ENCODE results near the gene NCOA5. TPM values are rescaled to one million over a fixed set of nuclear protein-coding genes. Genes with fewer than 3 reads are reported as not detected.

The NCOA5 gene
- polyA plus RNA-seq, 1 donor (not counting 4 experiments of a cell fraction or from before 2014, with no cell fraction given), result 17.6 TPM

- H3K4me3 ChIP-seq (ENCODE audit: control insufficient read depth in 2 of 3, extremely low read depth in 1 of 3, insufficient read depth in 2 of 3, low read depth in 1 of 3, low read length in 3 of 3), result no peak overlapping the region
- no peak overlapping the region for H3K27ac ChIP-seq (ENCODE audit: control insufficient read depth, insufficient read depth, low read length)
- H3K9ac ChIP-seq (ENCODE audit: control insufficient read depth, extremely low read depth, insufficient read depth, low read length), result no peak overlapping the region
- no peaks in the 10 kb centered on the region for H3K9me3 ChIP-seq (ENCODE audit: control insufficient read depth, low read depth, low read length)
- TF ChIP-seq CTCF (optimal IDR thresholded peaks at IDR 0.05 in 1 of 3, IDR thresholded peaks at IDR 0.05 in 1 of 3, conservative IDR thresholded peaks at IDR 0.05 in 1 of 3; ENCODE audit: extremely low read depth in 1 of 3, insufficient read depth in 2 of 3, low read length in 3 of 3), result no peak
- no peak for TF ChIP-seq EZH2 (IDR thresholded peaks at IDR 0.05; ENCODE audit: low read length)
- no peaks in the 10 kb centered on the region for H3K9me1 ChIP-seq (ENCODE audit: control insufficient read depth, extremely low read depth, insufficient read depth, low read length)
- no peak overlapping the region for H3K4me2 ChIP-seq (ENCODE audit: control insufficient read depth, extremely low read depth, insufficient read depth, low read depth, low read length)
- peaks cover 3% of the 10 kb centered on the region for H4K20me1 ChIP-seq (ENCODE audit: control insufficient read depth, extremely low read depth, insufficient read depth, low read length)
- no peak for DNase-seq (ENCODE audit: low read depth, low spot score)
- no peak overlapping the region for H2AFZ ChIP-seq (ENCODE audit: control insufficient read depth, low read length)
- no peaks in the 10 kb centered on the region for H3K4me1 ChIP-seq (ENCODE audit: control insufficient read depth, extremely low read depth, insufficient read depth, low read length)
- peaks cover 40% of the 10 kb centered on the region for H3K27me3 ChIP-seq (ENCODE audit: control insufficient read depth, extremely low read depth, insufficient read depth, low read length)
- dilution Hi-C loops (cut with MboI; ENCODE audit: extremely low pct_ligation_motif_present, low sequenced_read_pairs), result no loop called here
- H3K36me3 ChIP-seq (ENCODE audit: control insufficient read depth in 2 of 2, extremely low read depth in 1 of 2, insufficient read depth in 2 of 2, low read length in 2 of 2), result no peaks in the 10 kb centered on the region
- H3K79me2 ChIP-seq (ENCODE audit: control insufficient read depth, insufficient read depth, low read length), result no peaks in the 10 kb centered on the region
- no peak for FAIRE-seq
These were observed 36.3 kb downstream of the NCOA5 start for GRCh38 chr20:46053416-46053815.

GRCh38 chr20:46051556-46052308 is 38.0 kb downstream of the NCOA5 start:
- DNase-seq (ENCODE audit: low read depth, low spot score) (no peak), FAIRE-seq (no peak)
- no peak for TF ChIP-seq EZH2 (IDR thresholded peaks at IDR 0.05; ENCODE audit: low read length)
- TF ChIP-seq CTCF (optimal IDR thresholded peaks at IDR 0.05 in 1 of 3, IDR thresholded peaks at IDR 0.05 in 1 of 3, conservative IDR thresholded peaks at IDR 0.05 in 1 of 3; ENCODE audit: extremely low read depth in 1 of 3, insufficient read depth in 2 of 3, low read length in 3 of 3), result no peak
- Histone ChIP-seq H3K4me3 (ENCODE audit: control insufficient read depth in 2 of 3, extremely low read depth in 1 of 3, insufficient read depth in 2 of 3, low read depth in 1 of 3, low read length in 3 of 3) (no peak overlapping the region), H3K27ac (ENCODE audit: control insufficient read depth, insufficient read depth, low read length) (no peak overlapping the region), H3K9ac (ENCODE audit: control insufficient read depth, extremely low read depth, insufficient read depth, low read length) (no peak overlapping the region), H3K9me3 (ENCODE audit: control insufficient read depth, low read depth, low read length) (no peaks in the 10 kb centered on the region), H3K4me2 (ENCODE audit: control insufficient read depth, extremely low read depth, insufficient read depth, low read depth, low read length) (no peak overlapping the region), H3K9me1 (ENCODE audit: control insufficient read depth, extremely low read depth, insufficient read depth, low read length) (no peaks in the 10 kb centered on the region), H2AFZ (ENCODE audit: control insufficient read depth, low read length) (no peak overlapping the region), H3K36me3 (ENCODE audit: control insufficient read depth in 2 of 2, extremely low read depth in 1 of 2, insufficient read depth in 2 of 2, low read length in 2 of 2) (no peaks in the 10 kb centered on the region), H3K4me1 (ENCODE audit: control insufficient read depth, extremely low read depth, insufficient read depth, low read length) (no peaks in the 10 kb centered on the region), H3K27me3 (ENCODE audit: control insufficient read depth, extremely low read depth, insufficient read depth, low read length) (peaks cover 29% of the 10 kb centered on the region), H3K79me2 (ENCODE audit: control insufficient read depth, insufficient read depth, low read length) (no peaks in the 10 kb centered on the region), H4K20me1 (ENCODE audit: control insufficient read depth, extremely low read depth, insufficient read depth, low read length) (no peaks in the 10 kb centered on the region)
- dilution Hi-C loops (cut with MboI; ENCODE audit: extremely low pct_ligation_motif_present, low sequenced_read_pairs), result no loop called here
